OCI-LY7 (cell line): ENCODE data around the gene MAP4K5. TPM values are rescaled to one million over a fixed set of nuclear protein-coding genes. Genes with fewer than 3 reads are reported as not detected.

Source experiments
- BruUV-seq: library from RNA; stranded (reverse); fragments of 400-500 nt; replicated peaks from 2 replicates; lab custom pipeline; 2021; lab: Mats Ljungman, UMichigan
- CTCF ChIA-PET: fragments of 300-600 bp; sonication (Branson Sonifier 250); formaldehyde crosslinking; loops from one replicate; lab custom pipeline; 2022; ENCODE audit warnings: antibody characterized with exemption; ENCODE audit not compliant: unreplicated experiment; lab: Charles Lee
- POLR2A ChIA-PET: fragments of 300-600 bp; sonication (Branson Sonifier 250); formaldehyde crosslinking; loops from one replicate; lab custom pipeline; 2022; ENCODE audit warnings: antibody characterized with exemption; lab: Charles Lee
- DNase-seq: peaks from one replicate; pipeline ENCODE4 v3.0.0-alpha.2; 2015; ENCODE audit warnings: low spot score
- H2AFZ ChIP-seq: fragments of 200-600 bp; sonication (generic), shearing (Covaris generic); 2 replicates; pipeline ENCODE4 v1.6.1; 2014; ENCODE audit warnings: mild to moderate bottlenecking, antibody characterized with exemption, low read length, moderate library complexity
- H3K27ac ChIP-seq: fragments of 200-600 bp; sonication (generic); 2 replicates; pipeline ENCODE4 v1.5.1; 2014; ENCODE audit warnings: mixed run types, low read depth, mild to moderate bottlenecking, moderate library complexity, low read length, inconsistent platforms; ENCODE audit not compliant: poor library complexity, severe bottlenecking
- H3K36me3 ChIP-seq: fragments of 200-600 bp; sonication (generic); 2 replicates; pipeline ENCODE4 v1.6.1; 2014; ENCODE audit warnings: mild to moderate bottlenecking, antibody characterized with exemption, low read length, moderate library complexity, mixed read lengths; ENCODE audit not compliant: insufficient read depth
- H3K4me1 ChIP-seq: fragments of 200-600 bp; sonication (generic); 2 replicates; pipeline ENCODE4 v1.5.1; 2014; ENCODE audit warnings: mild to moderate bottlenecking, low read length; ENCODE audit not compliant: insufficient read depth, poor library complexity, severe bottlenecking
- H3K4me2 ChIP-seq: fragments of 200-600 bp; sonication (generic); 2 replicates; pipeline ENCODE4 v1.6.1; 2014; ENCODE audit warnings: mild to moderate bottlenecking, low read length
- H3K4me3 ChIP-seq: fragments of 200-600 bp; sonication (generic); 2 replicates; pipeline ENCODE4 v1.5.1; 2014; ENCODE audit warnings: mild to moderate bottlenecking, low read depth, low read length; ENCODE audit not compliant: poor library complexity, severe bottlenecking
- H3K79me2 ChIP-seq: fragments of 200-600 bp; sonication (generic); 2 replicates; pipeline ENCODE4 v1.6.1; 2016; ENCODE audit warnings: low read depth, mild to moderate bottlenecking, low read length, moderate library complexity, mixed read lengths; ENCODE audit not compliant: insufficient read depth
- H3K9me2 ChIP-seq: fragments of 200-600 bp; sonication (generic); 2 replicates; pipeline ENCODE4 v1.6.1; 2016; ENCODE audit warnings: mild to moderate bottlenecking, low read length, mixed read lengths; ENCODE audit not compliant: insufficient read depth
- H3K9me3 ChIP-seq: fragments of 200-600 bp; sonication (generic); 2 replicates; pipeline ENCODE4 v1.6.1; 2014; ENCODE audit warnings: mild to moderate bottlenecking, mixed run types, low read length, mixed read lengths
- H4K20me1 ChIP-seq: fragments of 200-600 bp; sonication (generic); 2 replicates; pipeline ENCODE4 v1.6.1; 2014; ENCODE audit warnings: mild to moderate bottlenecking, antibody characterized with exemption, low read length, moderate library complexity, mixed read lengths; ENCODE audit not compliant: insufficient read depth
- EZH2phosphoT487 ChIP-seq: fragments of 200-600 bp; sonication (generic); IDR thresholded peaks from 2 replicates; pipeline ENCODE4 v1.6.1; 2018; ENCODE audit warnings: low read depth, borderline replicate concordance, mild to moderate bottlenecking, mixed run types, antibody characterized with exemption, low read length, moderate library complexity, mixed read lengths
- intact Hi-C: fragments of 100-400 bp; cut with micrococcal nuclease; formaldehyde crosslinking; loops from one replicate; pipeline ENCODE4 v1.10.0; 2022; ENCODE audit not compliant: unreplicated experiment
- total RNA-seq, 2 experiments: library from RNA; depleted of rRNA in 1 of 2; stranded (reverse); fragments of >200 nt in 1 of 2; shearing (Covaris generic) in 1 of 2; gene quantifications; 2 replicates each; pipeline ENCODE4 v1.2.3, GENCODE V29; 2014 to 2022
- TF ChIP-seq, protein P1 (sequence below): fragments of 200-600 bp; sonication (generic); conservative IDR thresholded peaks from 2 replicates; pipeline ENCODE4 v1.5.1; 2014; ENCODE audit warnings: mild to moderate bottlenecking, antibody characterized with exemption, low read length, moderate library complexity, mixed read lengths

Gene MAP4K5
- total RNA-seq, 2 experiments from 2014 or later: 36.7 to 44.0 TPM

DNA sequence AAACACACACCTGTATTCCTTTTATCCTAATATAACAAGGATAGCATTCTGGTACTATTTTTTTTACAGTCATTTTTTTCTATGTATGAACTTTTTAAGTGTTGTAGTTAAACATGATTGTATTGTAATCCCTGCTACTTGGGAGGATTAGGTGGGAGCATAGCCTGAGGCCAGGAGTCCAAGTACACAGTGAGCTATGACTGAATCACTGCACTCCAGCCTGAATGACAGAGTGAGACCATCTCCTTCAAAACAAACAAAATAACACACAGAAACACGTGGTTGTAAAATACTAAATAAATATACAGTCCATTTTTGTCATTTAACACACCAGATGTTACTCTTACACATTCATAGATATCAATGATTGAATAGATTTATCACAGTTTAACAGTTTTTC lies 56.9 kb downstream of the MAP4K5 start:
- no peak overlapping the region for H3K27ac ChIP-seq
- H3K4me1 ChIP-seq: no peaks in the 10 kb centered on the region
- H3K4me3 ChIP-seq: no peak overlapping the region
- H3K4me2 ChIP-seq: no peak overlapping the region
- no TSS peak for BruUV-seq
- H4K20me1 ChIP-seq: no peaks in the 10 kb centered on the region
- H3K79me2 ChIP-seq: no peaks in the 10 kb centered on the region
- H2AFZ ChIP-seq: no peak overlapping the region
- peaks cover 59% of the 10 kb centered on the region for H3K36me3 ChIP-seq
- POLR2A ChIA-PET: interaction anchor here (0.7 kb wide), 2 partner anchors 237 to 313 kb away, joined by 3 to 4 read pairs; no protein-coding TSS in a partner anchor
- CTCF ChIA-PET: no interaction called here
- H3K9me2 ChIP-seq: no peaks in the 10 kb centered on the region
- intact Hi-C loops: no loop called here
- no peak for DNase-seq
- peaks cover 31% of the 10 kb centered on the region for H3K9me3 ChIP-seq
- TF ChIP-seq, protein P1, sequence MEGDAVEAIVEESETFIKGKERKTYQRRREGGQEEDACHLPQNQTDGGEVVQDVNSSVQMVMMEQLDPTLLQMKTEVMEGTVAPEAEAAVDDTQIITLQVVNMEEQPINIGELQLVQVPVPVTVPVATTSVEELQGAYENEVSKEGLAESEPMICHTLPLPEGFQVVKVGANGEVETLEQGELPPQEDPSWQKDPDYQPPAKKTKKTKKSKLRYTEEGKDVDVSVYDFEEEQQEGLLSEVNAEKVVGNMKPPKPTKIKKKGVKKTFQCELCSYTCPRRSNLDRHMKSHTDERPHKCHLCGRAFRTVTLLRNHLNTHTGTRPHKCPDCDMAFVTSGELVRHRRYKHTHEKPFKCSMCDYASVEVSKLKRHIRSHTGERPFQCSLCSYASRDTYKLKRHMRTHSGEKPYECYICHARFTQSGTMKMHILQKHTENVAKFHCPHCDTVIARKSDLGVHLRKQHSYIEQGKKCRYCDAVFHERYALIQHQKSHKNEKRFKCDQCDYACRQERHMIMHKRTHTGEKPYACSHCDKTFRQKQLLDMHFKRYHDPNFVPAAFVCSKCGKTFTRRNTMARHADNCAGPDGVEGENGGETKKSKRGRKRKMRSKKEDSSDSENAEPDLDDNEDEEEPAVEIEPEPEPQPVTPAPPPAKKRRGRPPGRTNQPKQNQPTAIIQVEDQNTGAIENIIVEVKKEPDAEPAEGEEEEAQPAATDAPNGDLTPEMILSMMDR: no peak
- no peak for TF ChIP-seq EZH2phosphoT487

DNA sequence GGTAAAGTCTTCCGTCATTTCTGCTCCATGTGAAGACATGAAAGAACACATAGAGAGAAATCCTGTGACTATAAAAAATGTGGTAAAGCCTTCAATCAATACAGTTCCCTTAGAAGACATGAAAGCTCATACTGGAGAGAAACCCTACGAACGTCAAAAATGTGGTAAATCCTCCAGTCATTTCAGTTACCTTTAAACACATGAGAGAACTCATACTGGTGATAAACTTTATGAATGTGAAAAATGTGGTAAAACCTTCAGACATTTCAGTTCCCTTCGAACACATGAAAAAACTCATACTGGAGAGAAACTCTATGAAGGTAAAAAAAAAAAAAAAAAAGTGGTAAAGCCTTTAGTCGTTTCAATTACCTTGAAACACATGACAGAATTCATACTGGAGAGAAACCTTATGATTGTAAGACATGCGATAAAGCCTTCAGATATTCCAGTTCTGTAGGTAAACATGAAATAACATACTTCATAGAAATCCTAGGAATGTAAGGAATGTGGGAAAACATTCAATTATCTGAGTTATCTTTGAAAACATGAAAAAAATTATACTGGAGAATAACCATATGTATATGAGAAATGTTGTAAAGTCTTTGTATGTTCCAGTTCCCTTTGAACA lies 60.4 kb downstream of the MAP4K5 start:
- Histone ChIP-seq H3K36me3 (peaks cover 86% of the 10 kb centered on the region), H3K79me2 (no peaks in the 10 kb centered on the region), H3K9me3 (peaks cover 35% of the 10 kb centered on the region), H3K9me2 (no peaks in the 10 kb centered on the region), H3K27ac (no peak overlapping the region), H3K4me2 (no peak overlapping the region), H3K4me1 (no peaks in the 10 kb centered on the region), H4K20me1 (no peaks in the 10 kb centered on the region), H2AFZ (no peak overlapping the region), H3K4me3 (no peak overlapping the region)
- ChIA-PET CTCF (no interaction called here), POLR2A (interaction anchor here (0.7 kb wide), 1 partner anchor 314 kb away, joined by 7 read pairs; no protein-coding TSS in a partner anchor)
- intact Hi-C loops: no loop called here
- TF ChIP-seq EZH2phosphoT487: no peak
- TF ChIP-seq, protein P1: no peak
- no peak for DNase-seq
- no TSS peak for BruUV-seq

DNA sequence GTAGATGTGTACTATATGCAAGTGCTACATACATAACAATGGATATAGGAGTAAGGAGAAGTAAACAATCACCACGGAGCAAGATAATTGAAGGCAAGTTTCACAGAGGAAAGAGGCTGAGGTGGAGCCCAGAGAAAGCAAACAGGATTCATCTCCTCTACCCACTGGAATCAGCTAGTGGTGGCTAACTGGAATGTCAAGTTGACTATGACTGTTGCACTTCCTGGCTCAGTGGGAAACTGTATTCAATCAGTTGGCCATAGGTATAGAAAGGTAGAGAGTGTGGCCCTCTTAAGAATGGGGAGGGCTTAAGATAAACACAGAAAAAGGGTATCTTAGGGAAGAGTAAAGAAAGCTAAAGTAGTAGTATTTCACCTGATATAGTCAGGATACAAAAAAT lies 62.4 kb downstream of the MAP4K5 start:
- Histone ChIP-seq H3K27ac (no peak overlapping the region), H3K4me1 (no peaks in the 10 kb centered on the region), H4K20me1 (no peaks in the 10 kb centered on the region), H3K4me3 (no peak overlapping the region), H3K79me2 (no peaks in the 10 kb centered on the region), H3K36me3 (peaks cover 93% of the 10 kb centered on the region), H2AFZ (no peak overlapping the region), H3K9me2 (no peaks in the 10 kb centered on the region), H3K4me2 (no peak overlapping the region), H3K9me3 (peaks cover 35% of the 10 kb centered on the region)
- CTCF ChIA-PET: no interaction called here
- POLR2A ChIA-PET: interaction anchor here (1.0 kb wide), 1 partner anchor 12 kb away, joined by 3 read pairs; no protein-coding TSS in a partner anchor
- TF ChIP-seq EZH2phosphoT487: no peak
- TF ChIP-seq, protein P1: no peak
- no peak for DNase-seq
- no TSS peak for BruUV-seq
- intact Hi-C loops: no loop called here
